A549 (cell line): ENCODE results near the gene MOCOS. TPM values are rescaled to one million over a fixed set of nuclear protein-coding genes. Genes with fewer than 3 reads are reported as not detected.

Source experiments
- ATAC-seq, 2 experiments: fragments of 200-7000 bp in 1 of 2; fragments of >200 bp in 1 of 2; cut with Nextera tagmentation in 1 of 2; cut with Tn5 transposase in 1 of 2; 3 replicates each; pipeline versions ENCODE4 v1.8.0 to v1.9.1; 2018 to 2020; ENCODE audit warnings: mild to moderate bottlenecking in 1 of 2, moderate library complexity in 1 of 2
- CTCF ChIA-PET: fragments of 300-600 bp; sonication (Branson Sonifier 250); formaldehyde crosslinking; extraction: SDS; loops from one replicate; lab custom pipeline; 2021; ENCODE audit warnings: antibody characterized with exemption, inconsistent platforms; lab: Yijun Ruan, JAX
- POLR2A ChIA-PET: fragments of 350-600 bp; formaldehyde crosslinking; extraction: SDS; loops from one replicate; lab custom pipeline; 2021; ENCODE audit warnings: antibody characterized with exemption, inconsistent platforms; lab: Yijun Ruan, JAX
- DNase-seq, 2 experiments: peaks; one replicate each; pipeline versions ENCODE4 v3.0.0 to v3.0.0-alpha.2; 2011 to 2016; ENCODE audit warnings: low read depth in 1 of 2, low spot score in 1 of 2
- FAIRE-seq: peaks from 2 replicates; lab custom pipeline; 2011; peaks lifted over from hg19 to GRCh38; lab: Jason Lieb, UNC
- H3K27ac ChIP-seq, 2 experiments: fragments of >200 bp; sonication (Bioruptor Twin); formaldehyde crosslinking; 3 replicates each; pipeline ENCODE4 v1.5.1; 2016 to 2017
- H3K4me1 ChIP-seq: fragments of >200 bp; sonication (Bioruptor Twin); formaldehyde crosslinking; 3 replicates; pipeline ENCODE4 v1.6.1; 2016
- H3K4me2 ChIP-seq: fragments of >200 bp; sonication (Bioruptor Twin); formaldehyde crosslinking; 3 replicates; pipeline ENCODE4 v1.6.1; 2016
- H3K4me3 ChIP-seq: fragments of >200 bp; sonication (Bioruptor Twin); formaldehyde crosslinking; 3 replicates; pipeline ENCODE4 v1.5.1; 2016
- H3K9me3 ChIP-seq: fragments of >200 bp; sonication (Bioruptor Twin); formaldehyde crosslinking; 3 replicates; pipeline ENCODE4 v1.6.1; 2016
- BHLHE40 ChIP-seq: IDR thresholded peaks from 2 replicates; pipeline ENCODE4 v1.6.1; 2012; ENCODE audit warnings: low read depth, low read length, inconsistent platforms
- CBX2 ChIP-seq: fragments of 200-600 bp; sonication (generic); IDR thresholded peaks from 2 replicates; pipeline ENCODE4 v1.6.1; 2016; ENCODE audit warnings: low read depth, mild to moderate bottlenecking, borderline replicate concordance
- CBX8 ChIP-seq: fragments of 200-600 bp; sonication (generic); IDR thresholded peaks from 2 replicates; pipeline ENCODE4 v1.6.1; 2016
- EHF ChIP-seq: fragments of 250-450 bp; sonication (Bioruptor Pico); IDR thresholded peaks from 2 replicates; pipeline ENCODE4 v1.5.0; 2020; ENCODE audit warnings: mild to moderate bottlenecking
- FOXS1 ChIP-seq: fragments of 250-450 bp; sonication (Bioruptor Pico); IDR thresholded peaks from 2 replicates; pipeline ENCODE4 v1.5.0; 2020; ENCODE audit warnings: mild to moderate bottlenecking, moderate library complexity
- HEYL ChIP-seq: fragments of 250-450 bp; sonication (Bioruptor Pico); IDR thresholded peaks from 2 replicates; pipeline ENCODE4 v1.8.0; 2021; ENCODE audit warnings: mild to moderate bottlenecking, moderate library complexity
- HOXA7 ChIP-seq: fragments of 250-450 bp; sonication (Bioruptor Pico); IDR thresholded peaks from 2 replicates; pipeline ENCODE4 v1.5.0; 2020; ENCODE audit warnings: mild to moderate bottlenecking, moderate library complexity
- KDM5A ChIP-seq: fragments of 200-600 bp; sonication (generic); IDR thresholded peaks from 2 replicates; pipeline ENCODE4 v1.6.1; 2016; ENCODE audit warnings: antibody characterized with exemption, mild to moderate bottlenecking
- MAFK ChIP-seq: fragments of 450-650 bp; IDR thresholded peaks from 2 replicates; pipeline ENCODE4 v1.6.1; 2014; ENCODE audit not compliant: partially characterized antibody
- NFE2L2 ChIP-seq: fragments of 150-350 bp; conservative IDR thresholded peaks from 2 replicates; pipeline ENCODE4 v1.6.1; 2014; ENCODE audit warnings: low read length
- PHF8 ChIP-seq: fragments of 200-600 bp; sonication (generic); IDR thresholded peaks from 2 replicates; pipeline ENCODE4 v1.6.1; 2016; ENCODE audit warnings: low read depth, mild to moderate bottlenecking, antibody characterized with exemption, moderate library complexity, borderline replicate concordance
- POLR2AphosphoS2 ChIP-seq: conservative IDR thresholded peaks from 2 replicates; pipeline ENCODE4 v1.6.1; 2012; ENCODE audit warnings: low read length, improper control_type of control experiment, inconsistent platforms
- RARB ChIP-seq: fragments of 250-450 bp; sonication (Bioruptor Pico); IDR thresholded peaks from 2 replicates; pipeline ENCODE4 v1.8.0; 2021; ENCODE audit warnings: mild to moderate bottlenecking, moderate library complexity
- RCOR1 ChIP-seq: fragments of 150-350 bp; IDR thresholded peaks from 2 replicates; pipeline ENCODE4 v1.6.1; 2014; ENCODE audit warnings: antibody characterized with exemption, low read length, low read depth
- SREBF2 ChIP-seq: fragments of 450-650 bp; IDR thresholded peaks from 2 replicates; pipeline ENCODE4 v1.6.1; 2014; ENCODE audit warnings: mild to moderate bottlenecking, moderate library complexity
- TP53 ChIP-seq: fragments of 250-450 bp; sonication (Bioruptor Pico); IDR thresholded peaks from 2 replicates; pipeline ENCODE4 v1.5.0; 2021; ENCODE audit warnings: mild to moderate bottlenecking, moderate library complexity
- ZNF302 ChIP-seq: fragments of 250-450 bp; sonication (Bioruptor Pico); IDR thresholded peaks from 2 replicates; pipeline ENCODE4 v1.9.0; 2021; ENCODE audit warnings: inconsistent platforms, mild to moderate bottlenecking, moderate library complexity
- ZSCAN20 ChIP-seq: fragments of 250-450 bp; sonication (Bioruptor Pico); IDR thresholded peaks from 2 replicates; pipeline ENCODE4 v1.8.0; 2022; ENCODE audit warnings: mild to moderate bottlenecking, moderate library complexity
- WGBS: methylation state at CpG from one replicate; pipeline ENCODE4 v1.1.6; 2017; ENCODE audit errors: missing lambda C conversion rate; 5-methylcytosine and 5-hydroxymethylcytosine counted together
- polyA plus RNA-seq, 4 experiments: library from polyadenylated mRNA; depleted of rRNA in 3 of 4; stranded (reverse); fragments of >200 nt; fragmentation: RNase III in 1 of 4; extraction: RNeasy Plus Mini Kit Qiagen cat#74134 plus additional on column Dnase treatment in 1 of 4; gene quantifications; 2 replicates in 3 of 4; 3 replicates in 1 of 4; pipeline ENCODE4 v1.2.3, GENCODE V29; 2011 to 2017
- TF ChIP-seq, protein P1 (sequence below): fragments of 150-350 bp; IDR thresholded peaks from 2 replicates; pipeline ENCODE4 v1.6.1; 2014; ENCODE audit warnings: low read depth, mild to moderate bottlenecking, low read length
- TF ChIP-seq, protein P2 (sequence below): fragments of >200 bp; sonication (Bioruptor Twin); formaldehyde crosslinking; IDR thresholded peaks from 3 replicates; pipeline ENCODE4 v1.6.1; 2016
- TF ChIP-seq, protein P3 (sequence below): fragments of >200 bp; sonication (Bioruptor Twin); formaldehyde crosslinking; IDR thresholded peaks from 2 replicates; pipeline ENCODE4 v1.6.1; 2016
- TF ChIP-seq, protein P4 (sequence below): fragments of 450-650 bp; IDR thresholded peaks from 2 replicates; pipeline ENCODE4 v1.6.1; 2014; ENCODE audit warnings: antibody characterized with exemption
- TF ChIP-seq, protein P5 (sequence below): fragments of 200-600 bp; sonication (generic); IDR thresholded peaks from 2 replicates; pipeline ENCODE4 v1.6.1; 2016; ENCODE audit warnings: antibody characterized with exemption, mild to moderate bottlenecking, moderate library complexity
- TF ChIP-seq, protein P6 (sequence below): IDR thresholded peaks from 2 replicates; pipeline ENCODE4 v1.6.1; 2012

MOCOS gene
- polyA plus RNA-seq, 2 of the 4 experiments (the other 2 are of a cell fraction), result 2.7 to 8.1 TPM

DNA sequence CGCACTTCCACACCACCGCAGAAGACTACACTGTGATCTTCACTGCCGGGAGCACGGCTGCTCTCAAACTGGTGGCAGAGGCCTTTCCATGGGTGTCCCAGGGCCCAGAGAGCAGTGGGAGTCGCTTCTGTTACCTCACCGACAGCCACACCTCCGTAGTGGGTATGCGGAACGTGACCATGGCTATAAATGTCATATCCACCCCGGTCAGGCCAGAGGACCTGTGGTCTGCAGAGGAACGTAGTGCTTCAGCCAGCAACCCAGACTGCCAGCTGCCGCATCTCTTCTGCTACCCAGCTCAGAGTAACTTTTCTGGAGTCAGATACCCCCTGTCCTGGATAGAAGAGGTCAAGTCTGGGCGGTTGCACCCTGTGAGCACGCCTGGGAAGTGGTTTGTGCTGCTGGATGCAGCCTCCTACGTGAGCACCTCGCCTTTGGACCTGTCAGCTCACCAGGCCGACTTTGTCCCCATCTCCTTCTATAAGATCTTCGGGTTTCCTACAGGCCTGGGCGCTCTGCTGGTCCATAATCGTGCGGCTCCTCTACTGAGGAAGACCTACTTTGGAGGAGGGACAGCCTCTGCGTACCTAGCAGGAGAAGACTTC, 12.5 kb downstream of the MOCOS start:
- DNase-seq, result no peak
- H3K4me1 ChIP-seq, result no peaks in the 10 kb centered on the region
- CTCF ChIA-PET, result no interaction called here
- no peak overlapping the region for H3K27ac ChIP-seq
- no peak overlapping the region for H3K4me3 ChIP-seq
- H3K4me2 ChIP-seq, result no peak overlapping the region
- no peaks in the 10 kb centered on the region for H3K9me3 ChIP-seq
- POLR2A ChIA-PET, result no interaction called here
- no peak for ATAC-seq
- TF ChIP-seq HEYL (CRISPR knock-in tag), result no peak
- no peak for TF ChIP-seq CBX8
- TF ChIP-seq FOXS1 (CRISPR knock-in tag), result no peak
- TF ChIP-seq, protein P1, sequence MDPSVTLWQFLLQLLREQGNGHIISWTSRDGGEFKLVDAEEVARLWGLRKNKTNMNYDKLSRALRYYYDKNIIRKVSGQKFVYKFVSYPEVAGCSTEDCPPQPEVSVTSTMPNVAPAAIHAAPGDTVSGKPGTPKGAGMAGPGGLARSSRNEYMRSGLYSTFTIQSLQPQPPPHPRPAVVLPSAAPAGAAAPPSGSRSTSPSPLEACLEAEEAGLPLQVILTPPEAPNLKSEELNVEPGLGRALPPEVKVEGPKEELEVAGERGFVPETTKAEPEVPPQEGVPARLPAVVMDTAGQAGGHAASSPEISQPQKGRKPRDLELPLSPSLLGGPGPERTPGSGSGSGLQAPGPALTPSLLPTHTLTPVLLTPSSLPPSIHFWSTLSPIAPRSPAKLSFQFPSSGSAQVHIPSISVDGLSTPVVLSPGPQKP, result no peak
- no peak for TF ChIP-seq ZNF302 (CRISPR knock-in tag)
- TF ChIP-seq, protein P2, sequence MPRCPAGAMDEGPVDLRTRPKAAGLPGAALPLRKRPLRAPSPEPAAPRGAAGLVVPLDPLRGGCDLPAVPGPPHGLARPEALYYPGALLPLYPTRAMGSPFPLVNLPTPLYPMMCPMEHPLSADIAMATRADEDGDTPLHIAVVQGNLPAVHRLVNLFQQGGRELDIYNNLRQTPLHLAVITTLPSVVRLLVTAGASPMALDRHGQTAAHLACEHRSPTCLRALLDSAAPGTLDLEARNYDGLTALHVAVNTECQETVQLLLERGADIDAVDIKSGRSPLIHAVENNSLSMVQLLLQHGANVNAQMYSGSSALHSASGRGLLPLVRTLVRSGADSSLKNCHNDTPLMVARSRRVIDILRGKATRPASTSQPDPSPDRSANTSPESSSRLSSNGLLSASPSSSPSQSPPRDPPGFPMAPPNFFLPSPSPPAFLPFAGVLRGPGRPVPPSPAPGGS, result no peak
- TF ChIP-seq MAFK, result no peak
- no peak for TF ChIP-seq TP53 (CRISPR knock-in tag)
- no peak for TF ChIP-seq KDM5A
- TF ChIP-seq ZSCAN20, result no peak
- TF ChIP-seq, protein P3, sequence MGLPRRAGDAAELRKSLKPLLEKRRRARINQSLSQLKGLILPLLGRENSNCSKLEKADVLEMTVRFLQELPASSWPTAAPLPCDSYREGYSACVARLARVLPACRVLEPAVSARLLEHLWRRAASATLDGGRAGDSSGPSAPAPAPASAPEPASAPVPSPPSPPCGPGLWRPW, result no peak
- TF ChIP-seq, protein P4, sequence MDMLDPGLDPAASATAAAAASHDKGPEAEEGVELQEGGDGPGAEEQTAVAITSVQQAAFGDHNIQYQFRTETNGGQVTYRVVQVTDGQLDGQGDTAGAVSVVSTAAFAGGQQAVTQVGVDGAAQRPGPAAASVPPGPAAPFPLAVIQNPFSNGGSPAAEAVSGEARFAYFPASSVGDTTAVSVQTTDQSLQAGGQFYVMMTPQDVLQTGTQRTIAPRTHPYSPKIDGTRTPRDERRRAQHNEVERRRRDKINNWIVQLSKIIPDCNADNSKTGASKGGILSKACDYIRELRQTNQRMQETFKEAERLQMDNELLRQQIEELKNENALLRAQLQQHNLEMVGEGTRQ, result no peak
- WGBS, result 89% methylated on average over 13 of the region's 22 CpGs
- no peak for FAIRE-seq

DNA sequence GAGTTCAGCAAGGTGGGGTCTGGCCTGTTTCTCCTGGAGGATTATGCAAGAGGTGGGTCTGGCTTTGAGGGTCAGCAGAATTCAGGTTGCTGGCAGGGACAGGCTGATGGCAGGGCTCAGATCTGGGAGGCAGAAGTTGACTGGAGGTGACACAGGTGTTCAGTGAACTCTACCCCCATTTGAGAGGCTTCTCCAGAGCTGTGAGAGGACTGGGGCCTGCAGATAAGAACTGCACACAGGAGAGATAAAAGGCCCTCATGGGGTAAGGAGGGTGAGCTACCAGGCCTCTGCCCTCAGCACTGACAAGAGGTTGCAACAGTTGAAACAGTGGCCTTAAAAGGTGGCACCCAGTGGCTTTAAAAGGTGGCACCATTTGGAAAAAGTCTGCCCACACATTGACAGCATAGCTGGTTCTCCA, 13.1 kb downstream of the MOCOS start:
- DNase-seq, result no peak
- CTCF ChIA-PET, result interaction anchor here (0.9 kb wide), 1 partner anchor 17 kb away, joined by 7 read pairs; no protein-coding TSS in a partner anchor
- Histone ChIP-seq H3K9me3 (no peaks in the 10 kb centered on the region), H3K4me1 (no peaks in the 10 kb centered on the region), H3K27ac (no peak overlapping the region), H3K4me3 (no peak overlapping the region), H3K4me2 (no peak overlapping the region)
- ATAC-seq, result no peak
- TF ChIP-seq POLR2AphosphoS2 (no peak), CBX2 (no peak), RCOR1 (no peak), SREBF2 (no peak), RARB (CRISPR knock-in tag) (no peak)
- no peak for FAIRE-seq
- POLR2A ChIA-PET, result no interaction called here

DNA sequence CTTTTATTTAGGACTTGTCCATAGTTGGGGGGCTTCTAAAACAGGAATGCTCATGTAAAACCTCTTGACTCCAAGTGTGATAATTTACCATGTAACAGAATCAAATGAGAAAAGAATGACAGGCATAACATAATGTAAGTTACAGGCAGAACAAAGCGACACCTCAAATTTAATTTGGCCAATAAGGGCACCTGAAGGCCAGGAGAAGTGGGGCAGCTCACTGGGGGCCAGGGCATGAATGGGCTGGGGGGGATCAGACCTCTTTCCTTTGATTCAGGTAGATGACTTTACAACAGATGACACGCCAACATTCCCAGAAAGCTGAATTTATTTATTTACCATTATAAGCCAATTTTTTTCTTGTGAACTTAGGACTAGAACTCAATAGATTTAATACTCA, 14.5 kb downstream of the MOCOS start:
- FAIRE-seq (no peak), DNase-seq (no peak), ATAC-seq (no peak)
- TF ChIP-seq EHF, result no peak
- TF ChIP-seq, protein P3, result no peak
- TF ChIP-seq, protein P5, sequence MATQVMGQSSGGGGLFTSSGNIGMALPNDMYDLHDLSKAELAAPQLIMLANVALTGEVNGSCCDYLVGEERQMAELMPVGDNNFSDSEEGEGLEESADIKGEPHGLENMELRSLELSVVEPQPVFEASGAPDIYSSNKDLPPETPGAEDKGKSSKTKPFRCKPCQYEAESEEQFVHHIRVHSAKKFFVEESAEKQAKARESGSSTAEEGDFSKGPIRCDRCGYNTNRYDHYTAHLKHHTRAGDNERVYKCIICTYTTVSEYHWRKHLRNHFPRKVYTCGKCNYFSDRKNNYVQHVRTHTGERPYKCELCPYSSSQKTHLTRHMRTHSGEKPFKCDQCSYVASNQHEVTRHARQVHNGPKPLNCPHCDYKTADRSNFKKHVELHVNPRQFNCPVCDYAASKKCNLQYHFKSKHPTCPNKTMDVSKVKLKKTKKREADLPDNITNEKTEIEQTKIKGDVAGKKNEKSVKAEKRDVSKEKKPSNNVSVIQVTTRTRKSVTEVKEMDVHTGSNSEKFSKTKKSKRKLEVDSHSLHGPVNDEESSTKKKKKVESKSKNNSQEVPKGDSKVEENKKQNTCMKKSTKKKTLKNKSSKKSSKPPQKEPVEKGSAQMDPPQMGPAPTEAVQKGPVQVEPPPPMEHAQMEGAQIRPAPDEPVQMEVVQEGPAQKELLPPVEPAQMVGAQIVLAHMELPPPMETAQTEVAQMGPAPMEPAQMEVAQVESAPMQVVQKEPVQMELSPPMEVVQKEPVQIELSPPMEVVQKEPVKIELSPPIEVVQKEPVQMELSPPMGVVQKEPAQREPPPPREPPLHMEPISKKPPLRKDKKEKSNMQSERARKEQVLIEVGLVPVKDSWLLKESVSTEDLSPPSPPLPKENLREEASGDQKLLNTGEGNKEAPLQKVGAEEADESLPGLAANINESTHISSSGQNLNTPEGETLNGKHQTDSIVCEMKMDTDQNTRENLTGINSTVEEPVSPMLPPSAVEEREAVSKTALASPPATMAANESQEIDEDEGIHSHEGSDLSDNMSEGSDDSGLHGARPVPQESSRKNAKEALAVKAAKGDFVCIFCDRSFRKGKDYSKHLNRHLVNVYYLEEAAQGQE, result no peak
- TF ChIP-seq, protein P6, sequence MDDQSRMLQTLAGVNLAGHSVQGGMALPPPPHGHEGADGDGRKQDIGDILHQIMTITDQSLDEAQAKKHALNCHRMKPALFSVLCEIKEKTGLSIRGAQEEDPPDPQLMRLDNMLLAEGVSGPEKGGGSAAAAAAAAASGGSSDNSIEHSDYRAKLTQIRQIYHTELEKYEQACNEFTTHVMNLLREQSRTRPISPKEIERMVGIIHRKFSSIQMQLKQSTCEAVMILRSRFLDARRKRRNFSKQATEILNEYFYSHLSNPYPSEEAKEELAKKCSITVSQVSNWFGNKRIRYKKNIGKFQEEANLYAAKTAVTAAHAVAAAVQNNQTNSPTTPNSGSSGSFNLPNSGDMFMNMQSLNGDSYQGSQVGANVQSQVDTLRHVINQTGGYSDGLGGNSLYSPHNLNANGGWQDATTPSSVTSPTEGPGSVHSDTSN, result no peak
- no peak for TF ChIP-seq PHF8
- no peak for TF ChIP-seq HOXA7
- no peak for TF ChIP-seq BHLHE40
- TF ChIP-seq NFE2L2, result no peak
- ChIA-PET POLR2A (no interaction called here), CTCF (interaction anchor here (0.6 kb wide), 1 partner anchor 201 kb away, joined by 3 read pairs; no protein-coding TSS in a partner anchor)
- Histone ChIP-seq H3K4me1 (no peaks in the 10 kb centered on the region), H3K27ac (no peak overlapping the region), H3K9me3 (no peaks in the 10 kb centered on the region), H3K4me3 (no peak overlapping the region), H3K4me2 (no peak overlapping the region)
- WGBS, result 92% methylated on average over 2 of the region's 2 CpGs
